K562 (cell line): Measurements from ENCODE around the gene RDH8. TPM values are rescaled to one million over a fixed set of nuclear protein-coding genes. Genes with fewer than 3 reads are reported as not detected.

Experiments used
- ADNP ChIP-seq: fragments of 200-800 bp; sonication (Bioruptor generic); IDR thresholded peaks from 2 replicates; pipeline ENCODE4 v1.6.1; 2016; ENCODE audit warnings: missing genetic modification characterization, missing compliant biosample characterization
- CBFA2T3 ChIP-seq: fragments of 450-650 bp; IDR thresholded peaks from 2 replicates; pipeline ENCODE4 v1.6.1; 2017
- CCNT2 ChIP-seq: IDR thresholded peaks from 2 replicates; pipeline ENCODE4 v1.6.1; 2011; ENCODE audit warnings: borderline replicate concordance, low read depth, mild to moderate bottlenecking, moderate library complexity, mixed read lengths, low read length; ENCODE audit not compliant: insufficient read length; ENCODE audit errors: extremely low read depth
- ESRRB ChIP-seq: fragments of 250-450 bp; sonication (Bioruptor Pico); IDR thresholded peaks from 2 replicates; pipeline ENCODE4 v1.5.0; 2020; ENCODE audit warnings: mild to moderate bottlenecking, moderate library complexity, borderline replicate concordance
- FOXO4 ChIP-seq: fragments of 450-650 bp; formaldehyde crosslinking; IDR thresholded peaks from 2 replicates; pipeline ENCODE4 v1.4.0; 2020; ENCODE audit warnings: mild to moderate bottlenecking, moderate library complexity
- HDAC1 ChIP-seq, 2 experiments: fragments of 450-650 bp; IDR thresholded peaks; 2 replicates each; pipeline ENCODE4 v1.6.1; 2016 to 2017; ENCODE audit warnings: inconsistent platforms in 1 of 2, mild to moderate bottlenecking in 1 of 2, moderate library complexity in 1 of 2
- NONO ChIP-seq, 2 experiments: fragments of 200-400 bp in 1 of 2; fragments of 450-650 bp in 1 of 2; formaldehyde crosslinking in 1 of 2; IDR thresholded peaks; 2 replicates each; pipeline ENCODE4 v1.6.1; 2017; ENCODE audit warnings: low read depth in 2 of 2, mild to moderate bottlenecking in 2 of 2, moderate library complexity in 2 of 2, low read length in 1 of 2
- PBX2 ChIP-seq, 2 experiments: IDR thresholded peaks in 1 of 2; conservative IDR thresholded peaks in 1 of 2; 2 replicates each; pipeline ENCODE4 v1.6.1; 2016; ENCODE audit warnings: low read depth in 2 of 2, mild to moderate bottlenecking in 1 of 2, missing compliant biosample characterization in 1 of 2, missing genetic modification characterization in 1 of 2, moderate library complexity in 1 of 2
- PRDM10 ChIP-seq: fragments of 450-650 bp; IDR thresholded peaks from 2 replicates; pipeline ENCODE4 v1.6.1; 2018; ENCODE audit not compliant: partially characterized antibody
- RFX5 ChIP-seq: IDR thresholded peaks from 2 replicates; pipeline ENCODE4 v1.6.1; 2011; ENCODE audit warnings: low read depth, mild to moderate bottlenecking, improper control_type of control experiment, low read length
- RUNX1 ChIP-seq: sonication (generic); IDR thresholded peaks from 2 replicates; pipeline ENCODE4 v1.6.1; 2016; ENCODE audit warnings: antibody characterized with exemption, low read depth
- TAF9B ChIP-seq: fragments of 450-650 bp; IDR thresholded peaks from 2 replicates; pipeline ENCODE4 v1.6.1; 2018; ENCODE audit warnings: mild to moderate bottlenecking; ENCODE audit not compliant: partially characterized antibody
- TEAD2 ChIP-seq: fragments of 450-650 bp; IDR thresholded peaks from 2 replicates; pipeline ENCODE4 v1.6.1; 2016; ENCODE audit warnings: missing genetic modification characterization, control low read depth, missing compliant biosample characterization
- TGIF2 ChIP-seq: sonication (generic); formaldehyde crosslinking; IDR thresholded peaks from 2 replicates; pipeline ENCODE4 v1.8.1; 2022; ENCODE audit warnings: mild to moderate bottlenecking, missing genetic modification reagents, moderate library complexity
- ZNF232 ChIP-seq: sonication (generic); formaldehyde crosslinking; IDR thresholded peaks from 2 replicates; pipeline ENCODE4 v1.8.0; 2022; ENCODE audit warnings: mild to moderate bottlenecking, missing genetic modification reagents
- ZNF324 ChIP-seq: fragments of 250-450 bp; sonication (Bioruptor Pico); IDR thresholded peaks from 2 replicates; pipeline ENCODE4 v1.4.0; 2020; ENCODE audit warnings: mild to moderate bottlenecking
- ZNF408 ChIP-seq: fragments of 250-450 bp; sonication (Bioruptor Pico); IDR thresholded peaks from 2 replicates; pipeline ENCODE4 v1.4.0; 2020; ENCODE audit warnings: low read depth, mild to moderate bottlenecking, moderate library complexity
- ZNF778 ChIP-seq: fragments of 450-650 bp; formaldehyde crosslinking; IDR thresholded peaks from 2 replicates; pipeline ENCODE4 v1.4.0; 2020; ENCODE audit warnings: mild to moderate bottlenecking, moderate library complexity
- polyA plus RNA-seq, 8 experiments: library from polyadenylated mRNA; depleted of rRNA in 4 of 8; stranded (reverse) in 5 of 8; unstranded in 3 of 8; fragments of >200 nt; fragmentation: Nextera tagmentation in 2 of 8; fragmentation: Illumina TruSeq in 1 of 8; extraction: Ambion mirVana in 2 of 8; extraction: Trizol in 1 of 8; gene quantifications; 2 replicates each; pipeline versions ENCODE4 v1.2.1 to v1.2.3, GENCODE V29; 2011 to 2014; ENCODE audit warnings: inconsistent platforms in 1 of 8, missing spikeins in 1 of 8
- total RNA-seq, 7 experiments: library from RNA; depleted of rRNA in 6 of 7; stranded (reverse); fragments of >200 nt in 6 of 7; fragmentation: Illumina TruSeq in 2 of 7; extraction: Trizol in 2 of 7; gene quantifications; 2 replicates each; pipeline versions ENCODE4 v1.2.1 to v1.2.3, GENCODE V29; 2011 to 2021; ENCODE audit warnings: low replicate concordance in 1 of 7

The RDH8 gene
- total and polyA plus RNA-seq, 9 of the 15 experiments (the other 6 are each of a cell fraction or from before 2014, with no cell fraction given): not detected

GRCh38 chr19:10027158-10027997, 14.1 kb downstream of the RDH8 start (continued):
- no peak for TF ChIP-seq FOXO4
- TF ChIP-seq TGIF2 (CRISPR knock-in tag): no peak
- TF ChIP-seq RFX5: no peak
- peak; percentile 70 for TF ChIP-seq CBFA2T3
- TF ChIP-seq HDAC1 (IDR thresholded peaks at IDR 0.05): peak in 1 of 2 experiments; percentile 56; a peak in 1 of 4 replicates
- TF ChIP-seq ZNF408 (CRISPR knock-in tag): no peak
- peak; percentile 48; the same call in 1 of the 2 replicates for TF ChIP-seq RUNX1
- peak; percentile 100 for TF ChIP-seq TEAD2 (tag)
- no peak for TF ChIP-seq ZNF324
- TF ChIP-seq ADNP (tag): no peak
- TF ChIP-seq ESRRB (CRISPR knock-in tag): no peak
- TF ChIP-seq ZNF778 (CRISPR knock-in tag): no peak
- TF ChIP-seq TAF9B: no peak
- TF ChIP-seq PBX2 (CRISPR knock-in tag; IDR thresholded peaks at IDR 0.05; ENCODE audit: low read depth): no peak
- TF ChIP-seq PBX2 (tag; conservative IDR thresholded peaks at IDR 0.05; ENCODE audit: low read depth): peak; percentile 46; the same call in 1 of the 2 replicates
- no peak for TF ChIP-seq ZNF232
- peak in 1 of 2 experiments; percentile 75; a peak in 2 of 4 replicates for TF ChIP-seq NONO (IDR thresholded peaks at IDR 0.05; ENCODE audit: low read depth in 2 of 2, low read length in 1 of 2)
- TF ChIP-seq PRDM10: no peak
- peak; percentile 81 for TF ChIP-seq CCNT2
